ENCODE measurements around the gene PDK2. TPM values are rescaled to one million over a fixed set of nuclear protein-coding genes. Genes with fewer than 3 reads are reported as not detected.
A peak's percentile ranks its signal among the peaks of the same experiment; 100 is the strongest.

The PDK2 gene
- total RNA-seq, 8 experiments from 2014 or later = 7.1 to 53.4 (median 10.7) TPM

DNA sequence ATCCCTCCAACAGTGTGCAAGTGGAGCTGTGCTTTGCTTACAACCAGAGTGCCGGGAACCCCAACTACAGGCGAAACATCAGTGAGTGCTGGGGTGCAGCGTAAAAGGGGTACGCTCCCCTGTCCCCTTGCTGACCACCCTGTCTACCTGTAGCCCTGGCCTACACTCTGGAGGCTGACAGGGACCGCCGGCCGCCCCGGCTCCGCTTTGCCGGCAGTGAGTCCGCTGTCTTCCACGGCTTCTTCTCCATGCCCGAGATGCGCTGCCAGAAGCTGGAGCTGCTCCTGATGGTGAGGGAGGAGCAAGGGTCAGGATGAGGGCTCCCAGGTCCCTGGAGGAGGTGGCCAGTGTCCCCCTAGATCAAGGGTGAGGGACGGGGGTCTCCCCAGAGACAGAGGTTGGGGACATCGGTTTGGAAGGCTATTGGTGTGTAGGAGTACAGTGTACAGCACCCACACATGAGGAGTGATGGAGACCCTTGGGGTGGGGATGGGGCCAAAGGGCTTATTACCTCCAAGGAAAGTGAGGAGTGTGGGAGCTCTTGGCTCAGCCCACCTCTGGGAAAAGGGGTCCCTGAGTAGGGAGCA lies 19.6 kb upstream of the PDK2 start:
- H3K4me1 ChIP-seq (replicated peaks in 1 of 2) = peaks cover 3 to 7% of the 10 kb centered on the region in 2 donors
- H3K27ac ChIP-seq = no peak overlapping the region
- WGBS, 10 experiments = 86 to 100% (median 96%) methylated on average over 1 to 12 of the region's 16 CpGs; no CpG with 5 or more reads in 6 of the 10 experiments
- no peak overlapping the region for H3K4me3 ChIP-seq
- no peak for ATAC-seq (replicated peaks in 6 of 8)
- in situ Hi-C loops (cut with MboI; ENCODE audit: low pct_unique_long_range_greater_than_20kb in 2 of 9, low sequenced_read_pairs in 9 of 9, unreplicated experiment in 9 of 9) = no loop called here

DNA sequence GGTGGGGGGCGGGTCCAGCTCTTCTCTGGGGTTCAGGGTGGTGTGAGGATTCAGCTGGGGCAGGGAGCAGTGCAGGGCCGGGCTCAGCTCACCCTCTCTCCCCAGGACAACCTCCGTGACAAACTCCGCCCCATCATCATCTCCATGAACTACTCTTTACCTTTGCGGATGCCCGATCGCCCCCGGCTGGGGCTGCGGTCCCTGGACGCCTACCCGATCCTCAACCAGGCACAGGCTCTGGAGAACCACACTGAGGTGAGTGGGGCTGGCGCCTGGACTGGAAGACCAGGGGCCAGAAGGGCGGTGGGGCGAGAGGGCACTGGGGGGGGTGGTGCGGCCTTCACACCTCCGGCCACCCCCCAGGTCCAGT lies 18.9 kb upstream of the PDK2 start:
- no CpG with 5 or more reads among the region's 16 CpGs for WGBS, 10 experiments
- Histone ChIP-seq H3K4me1 (replicated peaks in 1 of 2) (peaks cover 3 to 7% of the 10 kb centered on the region in 2 donors), H3K4me3 (no peak overlapping the region), H3K27ac (no peak overlapping the region)
- ATAC-seq (replicated peaks in 6 of 8) = peak in 3 of 8 experiments; percentile 9 to 13 (median 10)
- in situ Hi-C loops (cut with MboI; ENCODE audit: low pct_unique_long_range_greater_than_20kb in 2 of 9, low sequenced_read_pairs in 9 of 9, unreplicated experiment in 9 of 9) = no loop called here

DNA sequence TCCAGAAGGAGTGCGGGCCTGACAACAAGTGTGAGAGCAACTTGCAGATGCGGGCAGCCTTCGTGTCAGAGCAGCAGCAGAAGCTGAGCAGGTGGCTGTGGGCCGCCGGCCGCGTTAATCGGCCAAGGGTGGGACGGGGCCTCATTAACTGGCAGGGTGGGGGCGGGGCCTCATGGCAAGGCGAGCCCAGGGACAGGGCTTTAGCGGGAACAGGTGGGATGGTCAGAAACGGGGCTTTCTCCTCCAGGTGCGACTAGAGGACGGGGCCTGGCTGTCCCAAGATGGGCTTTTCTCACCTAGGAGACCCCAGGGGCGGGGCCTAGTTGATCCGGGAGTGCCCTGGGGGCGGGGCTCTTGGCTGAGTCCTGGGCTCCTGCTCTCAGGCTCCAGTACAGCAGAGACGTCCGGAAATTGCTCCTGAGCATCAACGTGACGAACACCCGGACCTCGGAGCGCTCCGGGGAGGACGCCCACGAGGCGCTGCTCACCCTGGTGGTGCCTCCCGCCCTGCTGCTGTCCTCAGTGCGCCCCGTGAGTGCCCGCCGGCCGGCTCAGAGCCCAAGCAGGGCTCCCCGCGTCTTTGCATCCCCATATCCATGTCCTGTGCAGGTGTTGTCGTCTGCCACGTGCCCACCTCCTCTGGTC lies 18.4 kb upstream of the PDK2 start:
- WGBS, 10 experiments = 38 to 60% methylated on average over 1 to 4 of the region's 39 CpGs; no CpG with 5 or more reads in 8 of the 10 experiments
- in situ Hi-C loops (cut with MboI; ENCODE audit: low pct_unique_long_range_greater_than_20kb in 2 of 9, low sequenced_read_pairs in 9 of 9, unreplicated experiment in 9 of 9) = no loop called here
- ATAC-seq (replicated peaks in 6 of 8) = peak in 6 of 8 experiments; percentile 32 to 83 (median 62)
- Histone ChIP-seq H3K27ac (no peak overlapping the region), H3K4me1 (replicated peaks in 1 of 2) (peaks cover 3 to 7% of the 10 kb centered on the region in 2 donors), H3K4me3 (no peak overlapping the region)

DNA sequence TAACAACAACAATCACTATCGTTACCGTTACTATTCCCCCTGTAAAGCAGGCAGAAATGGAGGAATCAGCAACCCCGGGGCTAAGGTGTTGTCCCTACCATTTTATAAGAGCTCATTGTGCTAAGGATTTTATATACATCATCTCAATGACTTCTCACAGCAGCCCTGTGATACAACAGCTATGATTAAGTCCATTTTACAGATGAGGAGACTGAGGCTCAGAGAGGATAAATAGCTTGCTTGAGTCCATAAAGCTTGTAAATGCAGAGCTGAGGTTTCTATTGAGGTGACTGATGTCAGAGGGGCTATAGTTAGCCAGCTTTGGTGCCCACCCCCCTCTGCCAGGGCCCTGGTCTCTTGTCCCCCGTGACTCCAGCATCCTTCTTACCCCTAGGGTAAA lies 16.7 kb upstream of the PDK2 start:
- no peak overlapping the region for H3K4me3 ChIP-seq
- H3K4me1 ChIP-seq (replicated peaks in 1 of 2) = peaks cover 3 to 7% of the 10 kb centered on the region in 2 donors
- in situ Hi-C loops (cut with MboI; ENCODE audit: low pct_unique_long_range_greater_than_20kb in 2 of 9, low sequenced_read_pairs in 9 of 9, unreplicated experiment in 9 of 9) = no loop called here
- 67 to 100% (median 90%) methylated on average over 1 to 4 of the region's 4 CpGs; no CpG with 5 or more reads in 2 of the 10 experiments for WGBS, 10 experiments
- no peak overlapping the region for H3K27ac ChIP-seq
- ATAC-seq (replicated peaks in 6 of 8) = no peak

DNA sequence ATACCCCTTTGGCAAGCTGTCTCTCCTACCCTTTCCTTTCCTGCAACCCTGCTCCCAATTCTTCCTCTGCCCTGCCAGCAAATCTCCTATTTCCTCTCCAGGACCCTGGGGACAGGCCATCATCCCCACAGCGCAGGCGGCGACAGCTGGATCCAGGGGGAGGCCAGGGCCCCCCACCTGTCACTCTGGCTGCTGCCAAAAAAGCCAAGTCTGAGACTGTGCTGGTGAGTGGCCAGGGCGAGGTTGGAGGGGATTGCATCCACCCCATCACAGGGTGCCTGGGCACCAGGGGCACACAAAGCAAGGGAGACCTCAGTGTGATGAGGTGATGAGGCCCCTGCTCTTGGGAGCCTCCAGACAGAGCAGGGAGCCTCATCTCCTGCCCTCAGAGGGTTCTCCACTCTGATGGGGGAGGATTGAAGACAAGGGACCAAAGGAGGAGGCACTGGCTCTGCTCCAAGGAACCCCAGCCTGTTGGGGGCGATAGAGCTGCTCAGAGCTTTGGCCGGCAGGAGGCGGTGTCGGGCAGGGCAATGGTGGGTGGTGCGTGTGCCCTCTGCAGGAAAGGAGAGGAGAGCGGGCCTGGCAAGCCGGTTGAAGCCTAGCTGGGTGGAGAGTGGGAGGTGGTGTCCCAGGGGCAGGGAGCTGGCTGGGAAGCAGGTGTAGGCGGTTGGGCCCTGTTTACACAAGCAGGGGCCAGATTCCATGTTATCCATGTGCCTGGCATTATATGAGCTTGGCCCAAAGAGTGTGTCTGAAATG lies 15.6 kb upstream of the PDK2 start:
- 53 to 82% (median 76%) methylated on average over 1 to 12 of the region's 12 CpGs; no CpG with 5 or more reads in 6 of the 10 experiments for WGBS, 10 experiments
- Histone ChIP-seq H3K27ac (no peak overlapping the region), H3K4me1 (replicated peaks in 1 of 2) (peaks cover 3 to 7% of the 10 kb centered on the region in 2 donors), H3K4me3 (no peak overlapping the region)
- ATAC-seq (replicated peaks in 6 of 8) = peak in 1 of 8 experiments; percentile 55
- in situ Hi-C loops (cut with MboI; ENCODE audit: low pct_unique_long_range_greater_than_20kb in 2 of 9, low sequenced_read_pairs in 9 of 9, unreplicated experiment in 9 of 9) = loop anchor here in 2 of 9 experiments (10.0 kb wide), 1 partner anchor 55 kb away; no protein-coding TSS in a partner anchor

DNA sequence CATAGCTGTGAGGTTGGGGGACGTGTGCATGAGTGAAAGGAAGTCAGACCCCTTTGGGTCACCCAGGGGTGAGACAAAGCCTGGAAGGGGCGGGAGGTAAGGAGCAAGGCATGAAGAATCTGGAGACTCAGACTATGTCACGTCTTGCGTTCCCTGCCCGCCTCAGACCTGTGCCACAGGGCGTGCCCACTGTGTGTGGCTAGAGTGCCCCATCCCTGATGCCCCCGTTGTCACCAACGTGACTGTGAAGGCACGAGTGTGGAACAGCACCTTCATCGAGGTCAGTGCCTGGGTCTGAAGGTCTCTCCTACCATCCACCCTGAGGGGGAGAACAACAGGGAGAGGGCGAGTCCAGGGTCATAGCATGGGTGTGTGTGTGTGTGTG lies 15.1 kb upstream of the PDK2 start:
- H3K4me3 ChIP-seq = no peak overlapping the region
- WGBS, 10 experiments = 60 to 92% (median 85%) methylated on average over 1 to 9 of the region's 11 CpGs; no CpG with 5 or more reads in 6 of the 10 experiments
- peaks cover 3 to 7% of the 10 kb centered on the region in 2 donors for H3K4me1 ChIP-seq (replicated peaks in 1 of 2)
- no peak for ATAC-seq (replicated peaks in 6 of 8)
- H3K27ac ChIP-seq = no peak overlapping the region
- in situ Hi-C loops (cut with MboI; ENCODE audit: low pct_unique_long_range_greater_than_20kb in 2 of 9, low sequenced_read_pairs in 9 of 9, unreplicated experiment in 9 of 9) = loop anchor here in 2 of 9 experiments (10.0 kb wide), 1 partner anchor 55 kb away; no protein-coding TSS in a partner anchor

DNA sequence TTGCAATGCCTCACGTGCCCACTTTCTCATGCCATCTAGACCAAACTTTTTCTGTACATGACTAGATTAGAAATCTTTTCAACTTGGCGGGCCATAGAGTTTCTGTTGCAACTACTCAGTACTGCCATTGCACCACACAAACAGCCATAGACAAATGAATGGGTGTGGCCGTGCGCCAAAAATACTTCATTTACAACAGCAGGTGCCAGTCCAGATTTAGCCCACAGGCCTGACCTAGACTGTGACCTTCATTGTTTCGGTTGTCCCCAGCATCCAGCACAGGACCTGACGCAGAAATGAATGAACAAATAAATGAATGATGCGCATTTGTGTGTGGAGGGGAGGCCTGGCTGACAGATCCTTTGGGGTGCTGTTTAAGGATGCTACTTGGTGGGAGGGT lies 14.3 kb upstream of the PDK2 start:
- H3K4me1 ChIP-seq (replicated peaks in 1 of 2) = peaks cover 3 to 7% of the 10 kb centered on the region in 2 donors
- no peak for ATAC-seq (replicated peaks in 6 of 8)

DNA sequence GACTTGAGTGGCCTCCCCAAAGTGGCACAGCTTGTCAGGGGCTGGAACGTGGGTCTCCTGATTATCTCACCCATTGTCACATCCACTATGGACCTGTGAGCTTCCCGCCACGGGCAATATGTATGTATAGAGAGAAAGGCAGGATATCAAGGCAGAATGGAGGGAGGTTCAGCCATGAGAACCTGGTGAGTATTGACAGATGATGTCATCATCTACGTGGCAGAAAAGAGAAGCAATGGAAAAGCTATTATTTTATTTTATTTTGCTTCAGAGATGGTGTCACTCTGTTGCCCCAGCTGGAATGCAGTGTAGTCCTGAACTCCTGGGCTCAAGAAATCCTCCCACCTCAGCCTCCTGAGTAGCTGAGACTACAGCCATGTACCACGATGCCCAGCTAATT lies 13.4 kb upstream of the PDK2 start:
- 0 to 80% (median 59%) methylated on average over 1 to 3 of the region's 5 CpGs; no CpG with 5 or more reads in 4 of the 10 experiments for WGBS, 10 experiments
- H3K27ac ChIP-seq = no peak overlapping the region
- no peak overlapping the region for H3K4me3 ChIP-seq
- peak in 2 of 8 experiments; percentile 2 to 23 for ATAC-seq (replicated peaks in 6 of 8)
- H3K4me1 ChIP-seq (replicated peaks in 1 of 2) = peaks cover 0 to 2% of the 10 kb centered on the region in 2 donors
- in situ Hi-C loops (cut with MboI; ENCODE audit: low pct_unique_long_range_greater_than_20kb in 2 of 9, low sequenced_read_pairs in 9 of 9, unreplicated experiment in 9 of 9) = loop anchor here in 2 of 9 experiments (10.0 kb wide), 1 partner anchor 57 kb away; no protein-coding TSS in a partner anchor

More for the DNA sequence above, 14.3 kb upstream of the PDK2 start:
- no peak overlapping the region for H3K4me3 ChIP-seq
- 66 to 100% (median 92%) methylated on average over 1 to 5 of the region's 7 CpGs; no CpG with 5 or more reads in 1 of the 10 experiments for WGBS, 10 experiments
- no peak overlapping the region for H3K27ac ChIP-seq
- in situ Hi-C loops (cut with MboI; ENCODE audit: low pct_unique_long_range_greater_than_20kb in 2 of 9, low sequenced_read_pairs in 9 of 9, unreplicated experiment in 9 of 9) = loop anchor here in 2 of 9 experiments (10.0 kb wide), 1 partner anchor 56 kb away; no protein-coding TSS in a partner anchor

DNA sequence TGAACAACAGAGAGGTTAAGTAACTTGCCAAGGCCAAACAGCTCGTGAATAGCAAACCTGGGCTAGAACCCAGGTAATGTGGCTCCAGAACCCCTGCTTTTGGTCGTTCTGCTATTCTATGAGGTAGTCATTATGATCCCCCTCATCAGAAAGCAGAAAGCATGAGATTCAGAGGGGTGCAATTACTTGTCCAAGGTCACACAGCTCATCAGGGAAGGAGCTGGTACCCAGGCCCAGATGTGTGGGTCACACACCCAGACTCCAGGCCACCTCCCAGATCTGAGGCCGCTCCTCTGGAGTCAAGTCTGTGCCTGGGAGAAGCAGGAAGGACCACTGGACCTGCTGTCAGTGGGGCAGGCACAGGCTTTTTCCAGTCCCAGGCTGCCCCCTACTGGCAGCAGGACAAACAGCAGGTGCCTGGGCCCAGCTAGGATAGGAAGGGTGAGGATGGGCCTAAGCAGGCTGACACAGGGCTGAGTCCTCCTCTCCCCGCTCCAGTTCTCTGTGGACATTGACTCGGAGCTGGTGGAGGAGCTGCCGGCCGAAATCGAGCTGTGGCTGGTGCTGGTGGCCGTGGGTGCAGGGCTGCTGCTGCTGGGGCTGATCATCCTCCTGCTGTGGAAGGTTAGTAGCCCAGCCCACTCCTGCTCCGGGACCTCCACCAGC lies 7.8 kb upstream of the PDK2 start:
- in situ Hi-C loops (cut with MboI; ENCODE audit: low pct_unique_long_range_greater_than_20kb in 2 of 9, low sequenced_read_pairs in 9 of 9, unreplicated experiment in 9 of 9) = loop anchor here in 2 of 9 experiments (10.0 kb wide), 1 partner anchor 63 kb away; no protein-coding TSS in a partner anchor
- peak; percentile 65 to 100 (median 76) for ATAC-seq (replicated peaks in 6 of 8)
- 17 to 69% (median 52%) methylated on average over 1 to 2 of the region's 10 CpGs; no CpG with 5 or more reads in 2 of the 10 experiments for WGBS, 10 experiments

DNA sequence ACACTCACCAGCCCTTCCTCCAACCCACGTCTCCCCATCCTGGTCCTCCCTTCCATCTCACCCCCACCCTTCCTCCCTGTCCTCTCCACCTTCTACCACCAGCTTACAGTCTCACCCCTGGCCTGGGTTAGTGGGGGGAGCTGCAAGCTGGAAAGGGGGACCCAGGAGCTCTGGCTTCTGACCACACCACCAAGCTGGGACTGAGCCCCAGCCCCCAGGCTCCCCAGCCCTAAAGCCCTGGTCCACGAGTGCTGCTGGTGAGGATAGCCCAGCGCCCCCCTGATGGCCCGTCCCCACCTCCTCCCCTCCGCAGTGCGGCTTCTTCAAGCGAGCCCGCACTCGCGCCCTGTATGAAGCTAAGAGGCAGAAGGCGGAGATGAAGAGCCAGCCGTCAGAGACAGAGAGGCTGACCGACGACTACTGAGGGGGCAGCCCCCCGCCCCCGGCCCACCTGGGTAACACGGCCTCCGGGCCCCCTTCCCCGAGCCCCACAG lies 7.2 kb upstream of the PDK2 start:
- ATAC-seq (replicated peaks in 6 of 8) = peak in 4 of 8 experiments; percentile 17 to 31 (median 24)
- in situ Hi-C loops (cut with MboI; ENCODE audit: low pct_unique_long_range_greater_than_20kb in 2 of 9, low sequenced_read_pairs in 9 of 9, unreplicated experiment in 9 of 9) = loop anchor here in 2 of 9 experiments (10.0 kb wide), 1 partner anchor 63 kb away; no protein-coding TSS in a partner anchor
- no CpG with 5 or more reads among the region's 19 CpGs for WGBS, 10 experiments

More for the DNA sequence above, 7.8 kb upstream of the PDK2 start:
- no peak overlapping the region for H3K27ac ChIP-seq
- H3K4me1 ChIP-seq (replicated peaks in 1 of 2) = no peaks in the 10 kb centered on the region
- no peak overlapping the region for H3K4me3 ChIP-seq

DNA sequence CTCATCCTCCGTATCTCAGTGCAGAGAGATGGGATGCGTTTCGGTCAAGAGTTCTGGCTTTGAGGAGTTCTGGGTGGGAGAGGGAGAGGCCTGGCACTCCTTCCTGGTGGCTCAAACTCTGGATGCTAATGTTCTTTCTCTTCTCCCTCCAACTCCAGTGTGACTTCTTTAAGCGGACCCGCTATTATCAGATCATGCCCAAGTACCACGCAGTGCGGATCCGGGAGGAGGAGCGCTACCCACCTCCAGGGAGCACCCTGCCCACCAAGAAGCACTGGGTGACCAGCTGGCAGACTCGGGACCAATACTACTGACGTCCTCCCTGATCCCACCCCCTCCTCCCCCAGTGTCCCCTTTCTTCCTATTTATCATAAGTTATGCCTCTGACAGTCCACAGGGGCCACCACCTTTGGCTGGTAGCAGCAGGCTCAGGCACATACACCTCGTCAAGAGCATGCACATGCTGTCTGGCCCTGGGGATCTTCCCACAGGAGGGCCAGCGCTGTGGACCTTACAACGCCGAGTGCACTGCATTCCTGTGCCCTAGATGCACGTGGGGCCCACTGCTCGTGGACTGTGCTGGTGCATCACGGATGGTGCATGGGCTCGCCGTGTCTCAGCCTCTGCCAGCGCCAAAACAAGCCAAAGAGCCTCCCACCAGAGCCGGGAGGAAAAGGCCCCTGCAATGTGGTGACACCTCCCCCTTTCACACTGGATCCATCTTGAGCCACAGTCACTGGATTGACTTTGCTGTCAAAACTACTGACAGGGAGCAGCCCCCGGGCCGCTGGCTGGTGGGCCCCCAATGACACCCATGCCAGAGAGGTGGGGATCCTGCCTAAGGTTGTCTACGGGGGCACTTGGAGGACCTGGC lies 6.0 kb upstream of the PDK2 start:
- peak in 2 of 8 experiments; percentile 6 to 17 for ATAC-seq (replicated peaks in 6 of 8)
- in situ Hi-C loops (cut with MboI; ENCODE audit: low pct_unique_long_range_greater_than_20kb in 2 of 9, low sequenced_read_pairs in 9 of 9, unreplicated experiment in 9 of 9) = loop anchor here in 2 of 9 experiments (10.0 kb wide), 1 partner anchor 64 kb away; no protein-coding TSS in a partner anchor
- Histone ChIP-seq H3K4me3 (no peak overlapping the region), H3K4me1 (replicated peaks in 1 of 2) (peaks cover 3 to 4% of the 10 kb centered on the region in 2 donors), H3K27ac (no peak overlapping the region)
- WGBS, 10 experiments = 71 to 87% (median 83%) methylated on average over 2 to 12 of the region's 25 CpGs; no CpG with 5 or more reads in 6 of the 10 experiments

More for the DNA sequence above, 7.2 kb upstream of the PDK2 start:
- no peak overlapping the region for H3K27ac ChIP-seq
- H3K4me3 ChIP-seq = no peak overlapping the region
- no peaks in the 10 kb centered on the region for H3K4me1 ChIP-seq (replicated peaks in 1 of 2)

All from motor neuron (in vitro differentiated cells).